GM19395 (cell line): ENCODE data around the gene MYL10.
"Not testable (repeated sequence)": the region's sequence is repeated elsewhere in the genome, so short reads cannot be mapped to it uniquely, and the experiment has no call there.

Source experiments
- ATAC-seq: cut with Tn5 transposase; IDR thresholded peaks from one replicate; pipeline ENCODE4 v1.9.1; 2021; ENCODE audit warnings: mild to moderate bottlenecking, moderate library complexity; ENCODE audit not compliant: unreplicated experiment

Gene MYL10

DNA sequence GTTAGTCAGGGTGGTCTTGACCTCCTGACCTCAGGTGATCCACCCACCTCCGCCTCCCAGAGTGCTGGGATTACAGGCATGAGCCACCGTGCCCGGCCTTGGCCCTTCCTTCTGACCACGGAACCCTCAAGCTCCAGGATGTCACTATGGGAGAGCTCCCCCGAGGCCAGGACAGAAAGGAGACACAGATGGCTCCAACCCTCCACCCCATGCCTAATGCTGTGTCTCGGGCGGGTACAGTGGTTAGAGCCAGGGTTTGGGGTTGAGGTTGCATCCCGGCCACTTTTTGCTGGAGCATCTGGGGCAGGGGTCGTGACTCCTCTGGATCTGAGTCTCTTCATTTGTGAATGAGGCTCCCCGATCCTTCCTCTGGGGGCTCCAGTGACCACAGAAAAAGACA lies 8.1 kb downstream of the MYL10 start:
- no peak for ATAC-seq

DNA sequence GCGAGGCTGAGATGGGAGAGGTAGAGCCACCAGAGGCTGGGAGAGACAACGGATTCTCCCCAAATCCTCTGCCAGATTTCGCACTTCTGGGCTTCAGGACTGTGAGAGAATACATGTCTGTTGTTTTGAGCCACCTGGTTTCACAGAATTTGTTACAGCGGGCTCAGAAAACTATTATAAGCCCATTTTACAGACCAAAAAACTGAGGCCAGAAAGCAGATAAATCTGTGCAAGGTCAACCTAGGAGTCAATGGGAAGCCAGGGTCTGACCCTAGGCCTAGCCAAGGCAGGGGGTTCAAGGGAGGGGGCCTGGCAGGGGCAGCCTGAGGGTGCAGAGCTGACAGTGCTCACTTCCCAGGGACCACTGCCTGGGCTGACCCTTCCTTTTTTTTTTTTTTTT lies 8.7 kb downstream of the MYL10 start:
- no peak for ATAC-seq

DNA sequence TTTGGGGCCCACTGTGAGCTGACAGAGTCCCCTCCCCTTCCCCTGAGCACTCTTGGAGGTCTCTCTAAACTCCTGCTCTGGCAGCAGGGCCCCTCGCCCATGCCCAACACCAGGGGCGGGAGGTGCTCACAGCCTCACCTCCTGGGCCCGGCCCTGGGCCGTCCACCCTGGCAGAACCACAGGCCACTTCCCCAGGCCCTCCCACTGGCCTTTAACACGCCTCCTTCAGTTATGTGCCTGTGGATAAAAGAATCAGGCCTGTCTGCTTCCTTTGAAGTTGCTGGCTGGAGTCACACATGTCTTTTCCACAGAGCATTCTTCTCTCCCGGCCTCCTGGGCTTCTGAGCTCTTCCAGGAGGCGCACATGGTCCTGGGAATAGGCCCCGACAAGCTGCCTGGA lies 10.2 kb downstream of the MYL10 start:
- ATAC-seq: no peak

DNA sequence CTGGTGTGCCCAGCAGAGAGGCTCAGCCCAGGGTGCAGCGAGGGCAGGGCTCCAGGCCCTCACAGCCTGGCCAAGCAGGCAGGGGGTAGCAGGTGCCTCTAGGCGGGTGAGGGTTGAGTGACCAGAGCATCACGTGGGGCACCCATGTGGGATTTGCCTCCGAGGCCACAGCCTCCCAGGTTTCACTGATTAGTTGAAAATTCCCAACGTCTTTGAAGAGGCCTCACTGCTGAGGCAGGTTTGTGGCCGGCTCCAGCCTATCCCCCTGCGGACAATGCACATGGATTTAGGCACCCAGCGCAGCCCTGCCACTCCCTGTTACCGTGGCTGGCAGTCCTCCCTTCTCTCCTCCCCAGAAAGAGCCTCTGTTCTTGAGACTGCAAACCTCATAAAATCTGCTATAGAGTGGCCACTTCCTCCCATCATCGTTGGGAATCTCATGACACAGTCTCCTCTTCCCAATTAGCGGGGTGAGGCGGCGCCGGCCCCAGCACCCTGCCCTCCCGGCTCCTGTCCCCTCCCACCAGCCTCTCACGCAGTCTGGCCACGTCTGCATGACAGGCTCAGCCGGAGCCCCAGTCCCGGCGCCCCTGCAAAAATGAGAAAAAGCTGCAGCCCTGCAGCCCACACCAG lies 10.8 kb downstream of the MYL10 start:
- no peak for ATAC-seq

DNA sequence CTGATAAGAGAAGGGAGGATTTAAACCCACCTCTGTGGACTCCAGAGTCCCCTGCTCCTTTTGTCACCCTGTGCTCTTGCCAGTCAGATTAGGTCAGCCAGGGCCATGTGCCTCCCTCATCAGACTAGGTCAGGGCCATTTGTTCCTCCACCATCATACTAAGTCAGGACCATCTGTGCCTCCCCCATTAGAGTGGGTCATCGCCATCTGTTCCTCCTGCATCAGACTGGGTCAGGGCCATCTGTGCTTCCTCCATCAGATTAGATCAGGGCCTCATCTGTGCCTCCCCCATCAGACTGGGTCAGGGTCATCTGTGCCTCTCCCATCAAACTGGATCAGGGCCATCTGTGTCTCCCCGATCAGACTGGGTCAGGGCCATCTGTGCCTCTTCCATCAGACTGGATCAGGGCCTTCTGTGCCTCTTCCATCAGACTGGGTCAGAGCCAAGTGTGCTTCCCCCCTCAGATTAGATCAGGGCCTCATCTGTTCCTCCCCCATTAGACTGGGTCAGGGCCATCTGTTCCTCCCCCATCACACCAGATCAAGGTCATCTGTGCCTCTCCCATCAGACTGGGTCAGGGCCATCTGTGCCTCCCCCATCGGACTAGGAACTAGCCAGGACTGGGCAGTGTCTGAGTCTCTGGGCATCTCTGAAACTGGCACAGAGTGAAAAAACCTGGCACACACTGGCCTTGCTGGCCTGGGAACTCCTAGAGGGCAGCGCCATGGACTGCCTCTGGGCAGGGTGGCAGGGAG lies 11.5 kb downstream of the MYL10 start:
- ATAC-seq: no peak

DNA sequence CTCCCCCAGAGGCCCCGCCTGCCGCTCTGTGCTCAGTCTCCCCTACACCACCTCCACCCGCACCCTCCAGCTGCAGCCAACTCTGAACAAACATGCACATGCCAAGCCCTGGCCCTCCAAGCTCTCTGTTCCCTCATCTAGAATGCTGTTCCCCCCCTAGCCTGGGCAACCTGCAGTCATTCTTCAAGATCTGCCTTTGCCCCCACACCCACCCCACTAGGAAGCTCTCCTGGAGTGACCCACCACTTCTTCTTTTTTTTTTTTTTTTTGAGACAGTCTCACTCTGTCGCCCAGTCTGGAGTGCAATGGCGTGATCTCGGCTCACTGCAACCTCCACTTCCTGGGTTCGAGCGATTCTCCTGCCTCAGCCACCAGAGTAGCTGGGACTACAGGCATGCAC lies 13.7 kb downstream of the MYL10 start:
- ATAC-seq: no peak

DNA sequence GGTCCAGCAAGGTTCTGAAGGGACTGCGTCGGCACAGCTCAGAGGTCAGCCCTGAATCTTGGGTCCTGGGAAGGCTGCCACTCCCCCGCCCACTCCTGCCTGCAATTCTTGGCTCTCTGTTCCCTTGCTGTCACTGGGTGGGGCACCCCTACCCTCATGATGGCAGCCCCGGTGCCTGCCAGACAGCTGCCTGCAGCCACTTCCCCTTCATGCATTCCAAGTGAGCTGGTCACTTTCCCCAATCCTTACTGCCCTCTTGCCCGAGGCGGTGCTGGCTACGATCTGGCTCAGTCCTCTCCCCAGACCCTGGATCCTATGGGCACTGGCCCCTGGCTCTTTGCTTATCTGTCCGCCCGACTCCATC lies 14.2 kb downstream of the MYL10 start:
- ATAC-seq: no peak

- no peak for ATAC-seq
Measured at GRCh38 chr7:101614098-101614938, 14.8 kb downstream of the MYL10 start.

DNA sequence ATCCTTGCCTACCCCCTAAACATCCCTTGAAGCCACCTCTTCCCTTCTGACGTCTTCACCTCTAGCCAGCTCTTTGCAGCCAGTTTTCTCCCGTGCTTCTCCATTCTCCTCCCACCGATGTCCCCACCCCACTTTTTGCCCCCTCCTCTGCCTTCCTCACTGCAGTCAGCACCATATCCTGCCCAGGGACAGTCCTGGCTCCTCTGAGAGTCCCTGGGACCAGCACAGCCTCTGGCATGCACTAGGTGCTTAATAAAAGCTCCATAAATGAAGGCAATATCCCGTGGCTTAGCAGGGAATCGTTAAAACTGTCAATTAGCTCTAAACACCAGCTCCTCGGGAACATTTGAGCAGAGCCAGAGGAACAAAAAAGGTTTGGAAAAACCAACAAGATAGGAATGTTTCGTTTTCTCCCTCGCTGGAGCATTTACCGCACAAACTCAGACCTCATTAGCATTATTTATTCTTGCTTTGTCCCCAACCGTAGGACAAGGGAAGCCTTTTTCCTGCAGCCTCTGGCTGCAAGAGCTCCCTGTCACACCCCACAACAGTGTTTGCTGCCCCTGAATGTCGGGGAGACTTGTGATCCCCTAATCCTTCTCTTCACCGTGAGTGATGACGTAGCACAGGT lies 16.1 kb downstream of the MYL10 start:
- no peak for ATAC-seq

- ATAC-seq: no peak
Measured at GRCh38 chr7:101608772-101609713, 20.1 kb downstream of the MYL10 start.

GRCh38 chr7:101606498-101606923 lies 22.6 kb downstream of the MYL10 start:
- ATAC-seq: no peak

DNA sequence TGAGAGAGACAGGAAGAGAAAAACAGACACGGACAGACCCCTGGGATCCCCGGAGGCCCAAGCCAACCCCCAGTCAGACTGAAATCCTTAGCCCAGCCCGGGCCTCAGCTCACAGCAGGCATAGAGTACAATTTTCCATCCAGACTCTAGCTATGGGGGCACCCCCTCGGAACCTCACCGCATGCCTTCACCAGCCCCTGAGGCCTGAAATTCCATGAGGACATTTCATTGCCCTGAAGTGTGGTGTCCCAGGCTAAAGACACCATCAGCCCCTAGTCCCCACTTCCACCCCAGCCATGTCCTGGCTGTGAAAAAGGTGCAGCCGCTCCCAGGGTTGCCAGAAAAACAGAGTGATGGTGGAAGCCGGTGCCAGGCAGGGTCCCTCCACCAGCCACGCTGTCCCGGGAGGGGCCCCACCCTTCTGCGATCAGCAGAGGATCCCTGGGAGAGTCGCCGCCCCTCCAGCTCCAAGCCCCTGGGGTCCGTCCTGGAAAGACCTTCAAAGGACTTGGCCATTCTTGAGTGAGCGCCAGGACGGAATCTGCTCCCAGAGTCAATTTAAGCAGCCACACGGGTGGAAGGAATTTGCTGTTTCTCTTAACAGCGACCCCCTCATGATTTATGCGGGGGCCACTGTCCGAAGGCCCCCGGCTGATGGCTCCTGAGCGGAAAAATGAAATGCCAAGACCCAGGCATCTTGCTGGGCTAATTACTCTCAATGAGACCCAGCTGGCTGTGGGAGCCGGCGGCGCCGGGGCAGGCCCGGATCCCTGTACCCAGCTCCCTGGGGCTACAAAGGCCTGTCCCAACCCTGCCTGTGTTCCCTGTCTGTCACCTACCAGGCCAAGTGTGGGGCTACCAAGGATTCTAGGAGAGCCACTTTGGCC lies 23.2 kb downstream of the MYL10 start:
- ATAC-seq: no peak

DNA sequence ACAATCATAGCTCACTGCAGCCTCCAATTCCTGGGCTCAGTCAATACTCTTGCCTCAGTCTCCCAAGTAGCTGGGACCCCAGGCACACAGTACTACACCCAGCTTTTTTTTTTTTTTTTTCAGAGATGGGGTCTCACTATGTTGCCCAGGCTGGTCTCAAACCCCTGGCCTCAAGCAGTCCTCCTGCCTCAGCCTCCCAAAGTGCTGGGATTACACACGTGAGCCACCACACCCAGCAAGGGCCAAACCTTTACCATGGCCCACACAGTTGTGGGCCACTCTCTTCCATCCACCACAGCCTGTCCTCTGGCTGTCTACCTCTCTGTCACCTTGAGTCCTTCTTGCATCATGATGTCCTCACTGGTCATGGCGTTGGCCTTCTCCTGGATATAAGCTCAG lies 24.2 kb downstream of the MYL10 start:
- not testable (repeated sequence) for ATAC-seq

- ATAC-seq: no peak
Measured at GRCh38 chr7:101604331-101604933, 24.7 kb downstream of the MYL10 start.

- no peak for ATAC-seq
Measured at GRCh38 chr7:101602484-101603241, 26.4 kb downstream of the MYL10 start.

DNA sequence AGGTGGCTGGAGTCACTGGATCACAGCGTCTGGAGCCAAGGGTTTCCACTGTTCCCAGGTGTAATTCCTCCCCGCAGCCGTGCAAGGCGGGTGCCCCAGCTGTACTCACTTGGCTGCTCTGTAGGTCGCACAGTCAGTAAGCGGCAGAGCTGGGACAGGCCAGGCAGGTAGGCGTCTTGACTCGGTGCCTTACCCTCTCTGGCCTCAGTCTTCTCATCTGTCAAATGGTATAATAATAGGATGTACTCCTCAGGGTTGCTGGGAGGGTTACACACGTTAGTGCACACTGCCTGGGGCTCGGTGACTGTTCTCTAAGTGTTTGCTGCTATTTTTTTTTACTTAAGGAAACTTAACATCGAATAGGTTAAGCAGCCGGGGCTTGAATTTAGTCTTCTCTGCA lies 27.0 kb downstream of the MYL10 start:
- ATAC-seq: no peak

- ATAC-seq: no peak
Measured at GRCh38 chr7:101599787-101600186, 29.3 kb downstream of the MYL10 start.
